Fibroblast of gingiva (primary cell): ENCODE measurements around the gene SERPINB7.

Experiments
- DNase-seq: peaks from one replicate; pipeline ENCODE4 v3.0.0-alpha.2; 2011; ENCODE audit warnings: low read depth

The SERPINB7 gene

DNA sequence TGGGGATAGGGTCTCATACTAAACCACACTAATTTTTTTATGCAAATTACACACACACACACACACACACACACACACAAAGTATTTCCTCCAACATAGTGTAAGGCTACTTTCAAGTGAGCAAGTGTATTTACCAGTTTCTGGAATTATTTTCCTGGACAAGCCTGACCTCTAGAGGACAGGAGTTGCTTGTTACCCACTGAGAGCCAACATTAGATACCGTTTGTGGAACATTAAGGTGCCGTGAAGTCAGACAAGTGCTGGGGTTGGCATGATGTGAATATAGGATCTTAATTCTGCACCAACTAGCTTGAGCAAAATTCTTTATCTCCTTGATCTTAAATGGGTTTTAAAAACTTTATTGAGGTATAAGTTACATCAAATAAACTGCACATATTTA lies 72.9 kb downstream of the SERPINB7 start:
- DNase-seq: peak; percentile 44

GRCh38 chr18:63850020-63850419 lies 74.8 kb downstream of the SERPINB7 start:
- DNase-seq: peak; percentile 46

GRCh38 chr18:63850636-63851035 lies 75.4 kb downstream of the SERPINB7 start:
- no peak for DNase-seq
